Peyer's patch (tissue), 4 donors: Measurements from ENCODE around the gene HDAC8. TPM values are rescaled to one million over a fixed set of nuclear protein-coding genes. Genes with fewer than 3 reads are reported as not detected.

Experiments
- DNase-seq, 3 donors: peaks; one replicate each; pipeline ENCODE4 v3.0.0-alpha.2; 2017 to 2019
- H3K27ac ChIP-seq, 4 donors: fragments of 200-600 bp; sonication (generic); one replicate each; pipeline ENCODE4 v1.5.1; 2016 to 2019
- H3K27me3 ChIP-seq, 2 donors: fragments of 200-600 bp; sonication (generic); one replicate each; pipeline ENCODE4 v1.5.1; 2019
- H3K36me3 ChIP-seq, 3 donors: fragments of 200-600 bp; sonication (generic); one replicate each; pipeline ENCODE4 v1.5.1; 2016 to 2019
- H3K4me1 ChIP-seq, 4 donors: fragments of 200-600 bp; sonication (generic); one replicate each; pipeline ENCODE4 v1.5.1; 2016 to 2019
- H3K4me3 ChIP-seq, 4 donors: fragments of 200-600 bp; sonication (generic); 1 replicate in 3 of 4; 2 replicates in 1 of 4; pipeline ENCODE4 v1.5.1; 2016 to 2019; ENCODE audit warnings: mild to moderate bottlenecking in 1 of 4
- H3K9me3 ChIP-seq, 4 donors: fragments of 200-600 bp; sonication (generic); one replicate each; pipeline ENCODE4 v1.5.1; 2016 to 2019; ENCODE audit warnings: mild to moderate bottlenecking in 1 of 4
- POLR2A ChIP-seq, 2 donors: fragments of 450-650 bp; IDR thresholded peaks; one replicate each; pipeline ENCODE4 v1.5.1; 2017; ENCODE audit warnings: antibody characterized with exemption in 2 of 2, mild to moderate bottlenecking in 2 of 2, moderate library complexity in 2 of 2
- total RNA-seq, 4 donors: library from RNA; depleted of rRNA; stranded (reverse); fragments of >200 nt; gene quantifications; one replicate each; pipeline ENCODE4 v1.1.0, GENCODE V29; 2016
- TF ChIP-seq, protein P1 (sequence below), 6 experiments: fragments of 450-650 bp in 4 of 6; fragments of 200-600 bp in 2 of 6; sonication (generic) in 1 of 6; IDR thresholded peaks; one replicate each; pipeline ENCODE4 v1.5.1; 2017 to 2019; ENCODE audit warnings: antibody characterized with exemption in 6 of 6, mild to moderate bottlenecking in 3 of 6, moderate library complexity in 1 of 6

HDAC8 gene
- total RNA-seq, 4 donors from 2014 or later, result 24.2 to 48.9 (median 46.0) TPM

DNA sequence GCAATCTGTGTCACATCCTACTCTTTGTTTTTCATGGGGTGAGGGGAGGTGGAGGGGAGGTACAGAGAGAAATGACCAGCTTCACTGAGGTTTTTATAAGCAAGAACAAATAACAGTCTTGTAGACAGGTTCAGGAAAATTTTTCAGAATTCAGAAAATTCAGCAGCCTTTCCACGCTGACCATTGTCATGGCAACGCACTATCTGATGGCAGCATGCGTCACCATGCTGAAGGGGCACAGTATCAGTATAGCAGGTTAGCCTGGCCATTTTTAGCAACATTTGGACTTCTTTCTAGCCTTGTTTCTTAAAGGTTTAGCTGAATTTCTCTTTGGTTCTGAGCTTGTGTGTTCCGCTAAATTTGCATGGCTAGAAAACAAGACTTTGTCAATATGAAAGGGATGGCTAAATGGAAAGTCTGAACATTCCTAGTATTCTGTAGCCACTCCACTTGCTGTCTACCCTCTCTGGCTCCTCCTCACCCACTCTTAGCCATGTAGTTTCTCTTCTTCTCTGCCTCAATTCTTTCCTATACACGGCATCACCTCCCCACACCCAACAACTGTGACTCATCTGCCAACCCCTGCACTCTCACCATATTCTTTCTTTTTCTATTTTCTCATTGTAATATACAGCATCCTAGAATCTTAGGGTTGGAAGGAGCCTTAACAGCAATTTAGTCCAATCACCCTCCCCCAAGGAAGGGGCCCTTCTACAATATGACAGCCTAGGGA lies 224.2 kb downstream of the HDAC8 start:
- Histone ChIP-seq H3K27ac (no peak overlapping the region), H3K27me3 (no peaks in the 10 kb centered on the region), H3K9me3 (no peaks in the 10 kb centered on the region), H3K4me1 (no peaks in the 10 kb centered on the region), H3K36me3 (no peaks in the 10 kb centered on the region), H3K4me3 (no peak overlapping the region)
- DNase-seq, result no peak
- TF ChIP-seq, protein P1, sequence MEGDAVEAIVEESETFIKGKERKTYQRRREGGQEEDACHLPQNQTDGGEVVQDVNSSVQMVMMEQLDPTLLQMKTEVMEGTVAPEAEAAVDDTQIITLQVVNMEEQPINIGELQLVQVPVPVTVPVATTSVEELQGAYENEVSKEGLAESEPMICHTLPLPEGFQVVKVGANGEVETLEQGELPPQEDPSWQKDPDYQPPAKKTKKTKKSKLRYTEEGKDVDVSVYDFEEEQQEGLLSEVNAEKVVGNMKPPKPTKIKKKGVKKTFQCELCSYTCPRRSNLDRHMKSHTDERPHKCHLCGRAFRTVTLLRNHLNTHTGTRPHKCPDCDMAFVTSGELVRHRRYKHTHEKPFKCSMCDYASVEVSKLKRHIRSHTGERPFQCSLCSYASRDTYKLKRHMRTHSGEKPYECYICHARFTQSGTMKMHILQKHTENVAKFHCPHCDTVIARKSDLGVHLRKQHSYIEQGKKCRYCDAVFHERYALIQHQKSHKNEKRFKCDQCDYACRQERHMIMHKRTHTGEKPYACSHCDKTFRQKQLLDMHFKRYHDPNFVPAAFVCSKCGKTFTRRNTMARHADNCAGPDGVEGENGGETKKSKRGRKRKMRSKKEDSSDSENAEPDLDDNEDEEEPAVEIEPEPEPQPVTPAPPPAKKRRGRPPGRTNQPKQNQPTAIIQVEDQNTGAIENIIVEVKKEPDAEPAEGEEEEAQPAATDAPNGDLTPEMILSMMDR (IDR thresholded peaks at IDR 0.05), result no peak
- no peak for TF ChIP-seq POLR2A (IDR thresholded peaks at IDR 0.05)

DNA sequence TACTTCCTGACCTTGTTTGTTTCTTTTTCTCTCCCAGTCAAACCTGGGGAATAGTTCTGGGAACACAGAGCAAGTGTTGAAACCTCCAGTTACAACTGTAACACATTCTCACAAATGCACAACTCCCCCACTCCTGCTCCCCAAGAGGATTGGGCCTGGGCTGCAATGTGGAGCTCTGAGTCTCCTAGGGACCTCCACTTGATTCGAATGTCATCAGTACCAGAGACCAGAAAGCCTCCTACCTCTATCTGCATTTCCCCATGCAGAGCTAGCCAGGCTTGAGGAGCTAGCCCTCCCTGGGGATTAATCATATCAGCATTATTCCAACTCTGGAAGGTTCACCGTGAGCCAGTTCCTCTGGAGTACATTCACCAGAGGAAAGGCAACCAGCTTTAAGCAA lies 225.3 kb downstream of the HDAC8 start:
- Histone ChIP-seq H3K36me3 (no peaks in the 10 kb centered on the region), H3K4me1 (no peaks in the 10 kb centered on the region), H3K9me3 (no peaks in the 10 kb centered on the region), H3K4me3 (no peak overlapping the region), H3K27me3 (no peaks in the 10 kb centered on the region), H3K27ac (no peak overlapping the region)
- DNase-seq, result no peak
- TF ChIP-seq, protein P1 (IDR thresholded peaks at IDR 0.05), result no peak
- no peak for TF ChIP-seq POLR2A (IDR thresholded peaks at IDR 0.05)

DNA sequence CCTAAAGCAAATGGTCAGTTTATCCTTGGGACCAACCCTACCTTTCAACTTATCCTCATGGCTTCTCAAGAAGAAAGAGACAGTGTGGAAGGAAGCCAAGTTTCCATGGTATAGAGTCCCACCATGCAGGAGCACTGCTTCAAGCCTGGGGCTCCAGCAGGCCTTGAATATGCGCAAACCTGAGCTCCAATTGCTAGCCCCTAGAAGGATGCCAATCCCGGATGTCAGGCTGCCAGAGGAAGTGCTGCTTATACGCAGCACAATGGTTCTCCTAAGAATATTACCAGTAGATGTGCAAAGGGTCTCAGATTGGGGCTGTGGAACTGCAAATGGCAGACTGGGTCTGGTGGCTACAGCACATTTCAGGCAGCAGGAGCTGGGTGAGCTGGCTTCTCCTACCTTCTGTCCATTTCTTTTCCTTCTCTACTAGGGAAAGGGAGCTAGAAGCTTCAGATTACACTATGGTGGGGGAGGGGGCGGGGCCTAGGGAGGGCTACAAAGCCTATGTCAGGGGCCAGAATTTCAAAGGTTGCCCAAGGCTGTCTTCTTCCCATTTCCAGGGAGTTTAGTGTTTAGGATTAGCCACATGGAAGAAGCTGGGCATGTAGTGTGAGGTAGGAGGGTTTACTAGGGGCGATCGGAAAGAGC lies 226.2 kb downstream of the HDAC8 start:
- H3K27me3 ChIP-seq, result no peaks in the 10 kb centered on the region
- no peak overlapping the region for H3K27ac ChIP-seq
- TF ChIP-seq, protein P1 (IDR thresholded peaks at IDR 0.05), result no peak
- no peak for TF ChIP-seq POLR2A (IDR thresholded peaks at IDR 0.05)
- no peak for DNase-seq
- H3K36me3 ChIP-seq, result no peaks in the 10 kb centered on the region
- H3K9me3 ChIP-seq, result no peaks in the 10 kb centered on the region
- no peaks in the 10 kb centered on the region for H3K4me1 ChIP-seq
- H3K4me3 ChIP-seq, result no peak overlapping the region

DNA sequence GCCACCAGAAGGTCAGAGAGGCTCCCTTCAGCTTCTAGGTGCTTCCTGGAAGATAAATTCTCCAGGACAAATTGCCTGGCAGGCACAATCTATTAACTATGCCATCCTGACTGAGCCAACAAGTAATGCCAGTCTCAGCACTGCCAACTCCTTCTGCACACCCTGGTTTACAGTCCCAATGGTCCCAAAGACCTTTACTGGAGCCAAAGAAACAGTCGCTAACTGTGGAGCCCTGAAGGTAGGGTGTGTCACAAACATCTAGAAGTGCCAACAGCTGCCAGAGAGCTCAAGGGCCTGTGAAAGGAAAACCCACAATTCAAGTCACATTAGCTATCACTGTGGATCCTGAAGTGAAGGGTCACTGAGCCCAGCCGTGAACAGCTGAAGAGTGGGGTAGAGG lies 232.0 kb downstream of the HDAC8 start:
- no peak for DNase-seq
- Histone ChIP-seq H3K27me3 (no peaks in the 10 kb centered on the region), H3K4me1 (no peaks in the 10 kb centered on the region), H3K9me3 (no peaks in the 10 kb centered on the region), H3K4me3 (no peak overlapping the region), H3K36me3 (no peaks in the 10 kb centered on the region), H3K27ac (no peak overlapping the region)
- TF ChIP-seq, protein P1 (IDR thresholded peaks at IDR 0.05), result no peak
- no peak for TF ChIP-seq POLR2A (IDR thresholded peaks at IDR 0.05)

DNA sequence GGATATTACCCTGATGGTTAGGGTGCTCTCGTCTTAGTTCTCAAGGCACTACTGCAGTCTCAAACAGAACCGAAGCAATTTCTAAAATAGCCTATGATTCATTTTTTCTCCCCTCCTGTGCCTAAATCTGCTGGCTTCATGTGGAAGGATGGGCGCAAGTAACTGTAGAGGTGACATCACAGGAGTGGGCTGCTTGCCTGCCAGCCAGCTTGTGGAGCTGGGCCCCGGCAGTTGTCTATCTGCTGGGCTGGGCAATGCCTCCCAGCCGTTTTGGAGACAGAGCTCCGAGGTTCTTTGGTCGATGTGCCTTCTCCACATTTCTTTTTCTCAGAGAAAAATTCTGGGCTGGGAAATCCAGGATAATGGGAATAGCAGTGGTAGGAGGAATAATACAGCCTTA lies 232.6 kb downstream of the HDAC8 start:
- TF ChIP-seq POLR2A (IDR thresholded peaks at IDR 0.05), result no peak
- TF ChIP-seq, protein P1 (IDR thresholded peaks at IDR 0.05), result no peak
- Histone ChIP-seq H3K27ac (no peak overlapping the region), H3K9me3 (no peaks in the 10 kb centered on the region), H3K27me3 (no peaks in the 10 kb centered on the region), H3K4me1 (no peaks in the 10 kb centered on the region), H3K36me3 (no peaks in the 10 kb centered on the region), H3K4me3 (no peak overlapping the region)
- no peak for DNase-seq
